A673 (cell line): ENCODE measurements around the gene LMOD2. TPM values are rescaled to one million over a fixed set of nuclear protein-coding genes. Genes with fewer than 3 reads are reported as not detected.
"Not testable (repeated sequence)": the region's sequence is repeated elsewhere in the genome, so short reads cannot be mapped to it uniquely, and the experiment has no call there.

Source experiments
- BruUV-seq: library from RNA; stranded (reverse); fragments of 400-500 nt; replicated peaks from 2 replicates; lab custom pipeline; 2021; lab: Mats Ljungman, UMichigan
- CTCF ChIA-PET: fragments of 300-600 bp; sonication (Branson Sonifier 250); formaldehyde crosslinking; loops from one replicate; lab custom pipeline; 2022; ENCODE audit warnings: antibody characterized with exemption; lab: Charles Lee
- POLR2A ChIA-PET: fragments of 300-600 bp; sonication (Branson Sonifier 250); formaldehyde crosslinking; loops from one replicate; lab custom pipeline; 2022; ENCODE audit warnings: antibody characterized with exemption; ENCODE audit not compliant: low non-redundant PET; lab: Charles Lee
- DNase-seq: peaks from one replicate; pipeline ENCODE4 v3.0.0-alpha.2; 2015; ENCODE audit warnings: low spot score
- H3K27ac ChIP-seq: fragments of 200-600 bp; sonication (generic); 2 replicates; pipeline ENCODE4 v1.5.1; 2016; ENCODE audit warnings: mixed run types, low read depth, mild to moderate bottlenecking, mixed read lengths, antibody characterized with exemption, low read length; ENCODE audit not compliant: poor library complexity, severe bottlenecking
- H3K27me3 ChIP-seq: fragments of 200-600 bp; sonication (generic); replicated peaks from 2 replicates; pipeline ENCODE4 v1.6.1; 2017; ENCODE audit warnings: mixed run types, low read depth, mild to moderate bottlenecking, mixed read lengths, antibody characterized with exemption, low read length; ENCODE audit not compliant: insufficient read depth, poor library complexity
- H3K36me3 ChIP-seq: fragments of 200-600 bp; sonication (generic); 2 replicates; pipeline ENCODE4 v1.6.1; 2016; ENCODE audit warnings: mixed run types, mild to moderate bottlenecking, mixed read lengths, antibody characterized with exemption, low read length; ENCODE audit not compliant: insufficient read depth, poor library complexity, severe bottlenecking
- H3K4me1 ChIP-seq: fragments of 200-600 bp; sonication (generic); 2 replicates; pipeline ENCODE4 v1.6.1; 2017; ENCODE audit warnings: mixed run types, mild to moderate bottlenecking, mixed read lengths, antibody characterized with exemption, low read length; ENCODE audit not compliant: insufficient read depth, poor library complexity, severe bottlenecking
- H3K4me3 ChIP-seq: fragments of 200-600 bp; sonication (generic); 2 replicates; pipeline ENCODE4 v1.5.1; 2016; ENCODE audit warnings: low read depth, mixed run types, mild to moderate bottlenecking, mixed read lengths, low read length; ENCODE audit not compliant: poor library complexity, severe bottlenecking
- H3K9me3 ChIP-seq: fragments of 200-600 bp; sonication (generic); 2 replicates; pipeline ENCODE4 v1.6.1; 2016; ENCODE audit warnings: mixed run types, low read depth, mild to moderate bottlenecking, mixed read lengths, antibody characterized with exemption, low read length; ENCODE audit not compliant: poor library complexity, severe bottlenecking
- EZH2 ChIP-seq: fragments of 200-600 bp; sonication (generic); IDR thresholded peaks from 2 replicates; pipeline ENCODE4 v1.6.1; 2017; ENCODE audit warnings: borderline replicate concordance, low read depth, mild to moderate bottlenecking, mixed read lengths, antibody characterized with exemption, low read length; ENCODE audit not compliant: poor library complexity, severe bottlenecking
- intact Hi-C: fragments of 100-400 bp; cut with micrococcal nuclease; formaldehyde crosslinking; loops from one replicate; pipeline ENCODE4 v1.10.0; 2022; ENCODE audit not compliant: unreplicated experiment
- total RNA-seq: library from RNA; stranded (reverse); gene quantifications from 2 replicates; pipeline ENCODE4 v1.2.3, GENCODE V29; 2021
- TF ChIP-seq, protein P1 (sequence below): fragments of 300-800, 200-600 bp; sonication (generic); conservative IDR thresholded peaks from 2 replicates; pipeline ENCODE4 v1.5.1; 2017; ENCODE audit warnings: low read depth, mild to moderate bottlenecking, antibody characterized with exemption, low read length, moderate library complexity, mixed read lengths

The LMOD2 gene
- total RNA-seq, 1 experiment from 2014 or later: not detected

DNA sequence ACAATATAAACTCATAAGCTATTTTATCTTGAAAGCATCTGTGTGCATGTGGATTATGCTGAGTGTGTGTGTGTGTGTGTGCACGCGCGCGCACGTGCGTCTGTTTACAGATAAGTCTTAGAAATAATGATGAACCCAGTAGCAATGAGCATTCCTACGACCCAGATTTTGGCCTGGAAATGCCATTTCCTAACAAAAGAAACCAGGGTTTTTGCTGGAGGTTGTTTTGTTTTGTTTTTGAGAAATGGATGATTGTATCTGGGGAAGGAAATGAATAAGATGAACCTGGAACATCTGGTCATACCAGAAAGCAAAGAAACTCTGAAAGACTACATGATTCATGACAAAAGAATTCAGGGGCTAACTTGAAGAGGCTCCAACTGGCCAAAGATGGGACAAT, 22.1 kb upstream of the LMOD2 start:
- Histone ChIP-seq H3K27me3 (no peaks in the 10 kb centered on the region), H3K27ac (no peak overlapping the region), H3K4me3 (no peak overlapping the region), H3K4me1 (no peaks in the 10 kb centered on the region), H3K9me3 (no peaks in the 10 kb centered on the region), H3K36me3 (no peaks in the 10 kb centered on the region)
- BruUV-seq: no TSS peak
- intact Hi-C loops: no loop called here
- no peak for TF ChIP-seq EZH2
- TF ChIP-seq, protein P1, sequence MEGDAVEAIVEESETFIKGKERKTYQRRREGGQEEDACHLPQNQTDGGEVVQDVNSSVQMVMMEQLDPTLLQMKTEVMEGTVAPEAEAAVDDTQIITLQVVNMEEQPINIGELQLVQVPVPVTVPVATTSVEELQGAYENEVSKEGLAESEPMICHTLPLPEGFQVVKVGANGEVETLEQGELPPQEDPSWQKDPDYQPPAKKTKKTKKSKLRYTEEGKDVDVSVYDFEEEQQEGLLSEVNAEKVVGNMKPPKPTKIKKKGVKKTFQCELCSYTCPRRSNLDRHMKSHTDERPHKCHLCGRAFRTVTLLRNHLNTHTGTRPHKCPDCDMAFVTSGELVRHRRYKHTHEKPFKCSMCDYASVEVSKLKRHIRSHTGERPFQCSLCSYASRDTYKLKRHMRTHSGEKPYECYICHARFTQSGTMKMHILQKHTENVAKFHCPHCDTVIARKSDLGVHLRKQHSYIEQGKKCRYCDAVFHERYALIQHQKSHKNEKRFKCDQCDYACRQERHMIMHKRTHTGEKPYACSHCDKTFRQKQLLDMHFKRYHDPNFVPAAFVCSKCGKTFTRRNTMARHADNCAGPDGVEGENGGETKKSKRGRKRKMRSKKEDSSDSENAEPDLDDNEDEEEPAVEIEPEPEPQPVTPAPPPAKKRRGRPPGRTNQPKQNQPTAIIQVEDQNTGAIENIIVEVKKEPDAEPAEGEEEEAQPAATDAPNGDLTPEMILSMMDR: no peak
- ChIA-PET CTCF (no interaction called here), POLR2A (no interaction called here)
- DNase-seq: no peak

DNA sequence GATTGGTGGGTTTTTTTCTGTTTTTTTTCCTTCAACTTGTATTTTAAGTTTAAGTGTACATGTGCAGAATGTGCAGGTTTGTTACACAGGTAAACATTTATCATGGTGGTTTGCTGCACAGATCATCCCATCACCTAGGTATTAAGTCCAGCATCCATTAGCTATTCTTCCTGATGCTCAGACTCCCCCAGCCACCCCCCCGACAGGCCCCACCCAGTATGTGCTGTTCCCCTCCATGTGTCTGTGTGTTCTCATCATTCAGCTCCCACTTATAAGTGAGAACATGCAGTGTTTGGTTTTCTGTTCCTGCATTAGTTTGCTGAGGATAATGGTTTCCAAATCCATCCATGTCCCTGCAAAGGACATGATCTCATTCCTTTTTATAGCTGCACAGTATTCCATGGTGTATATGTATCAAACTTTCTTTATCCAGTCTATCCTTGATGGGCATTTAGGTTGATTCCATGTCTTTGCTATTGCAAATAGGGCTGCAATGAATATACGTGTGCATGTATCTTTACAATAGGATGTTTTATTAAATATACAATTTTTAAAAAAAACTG, 21.6 kb upstream of the LMOD2 start:
- CTCF ChIA-PET, H3K27ac ChIP-seq, H3K4me3 ChIP-seq, H3K27me3 ChIP-seq, H3K36me3 ChIP-seq, POLR2A ChIA-PET, DNase-seq, H3K9me3 ChIP-seq, H3K4me1 ChIP-seq, intact Hi-C loops, BruUV-seq: not testable (repeated sequence)

DNA sequence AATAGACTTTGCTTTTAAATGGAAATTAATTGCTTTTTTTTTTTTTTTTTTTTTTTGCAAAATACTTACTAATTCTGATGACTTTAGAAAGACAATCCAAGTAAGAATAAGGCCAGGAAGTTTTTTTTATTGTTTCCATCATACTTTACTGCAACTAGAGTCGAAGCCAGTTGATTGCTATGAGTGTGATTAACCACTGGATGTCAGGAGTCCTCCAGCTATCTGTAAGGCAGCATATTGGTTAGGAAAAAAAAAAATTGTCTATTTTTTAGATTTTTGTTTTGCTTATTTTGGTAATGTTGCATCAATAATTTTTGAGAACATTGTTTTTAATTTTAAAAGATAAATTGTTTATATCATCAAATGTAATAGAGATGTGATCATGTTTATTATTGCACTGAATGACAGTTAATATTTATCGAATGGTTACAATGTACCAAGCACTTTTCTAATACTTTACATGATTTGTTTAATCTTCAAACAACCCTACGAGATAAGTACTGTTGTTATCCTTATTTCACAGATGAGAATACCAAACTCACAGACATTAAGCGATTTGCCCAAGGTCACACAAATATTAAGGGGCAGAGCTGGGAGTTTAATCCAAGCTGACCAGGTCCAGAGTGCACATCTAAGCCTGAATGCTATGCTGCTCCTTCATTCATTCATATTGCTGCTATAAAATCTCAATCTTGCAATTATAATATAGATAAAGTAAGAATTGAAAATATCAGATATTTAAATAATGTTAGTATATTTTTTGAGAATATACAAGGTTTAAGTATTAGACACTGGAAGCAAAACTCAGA, 19.9 kb upstream of the LMOD2 start:
- H3K9me3 ChIP-seq: no peaks in the 10 kb centered on the region
- POLR2A ChIA-PET: no interaction called here
- no peaks in the 10 kb centered on the region for H3K4me1 ChIP-seq
- no peak overlapping the region for H3K27ac ChIP-seq
- TF ChIP-seq, protein P1: peak; percentile 76
- no peak for TF ChIP-seq EZH2
- CTCF ChIA-PET: interaction anchor here (0.7 to 1.4 kb wide), 3 partner anchors 47 to 281 kb away, joined by 5 to 8 read pairs (median 8); no protein-coding TSS in a partner anchor
- no peaks in the 10 kb centered on the region for H3K36me3 ChIP-seq
- H3K27me3 ChIP-seq: no peaks in the 10 kb centered on the region
- no TSS peak for BruUV-seq
- no peak overlapping the region for H3K4me3 ChIP-seq
- intact Hi-C loops: loop anchor here (1.0 to 5.0 kb wide), 3 partner anchors 66 to 229 kb away; no protein-coding TSS in a partner anchor
- DNase-seq: peak; percentile 54
